HepG2 (cell line): ENCODE results near the gene WDR49. TPM values are rescaled to one million over a fixed set of nuclear protein-coding genes. Genes with fewer than 3 reads are reported as not detected.

ENCODE experiments used
- GATAD1 ChIP-seq: IDR thresholded peaks from 2 replicates; pipeline ENCODE4 v1.6.1; 2016; ENCODE audit warnings: missing genetic modification reagents, missing compliant biosample characterization
- ZSCAN30 ChIP-seq: sonication (generic); formaldehyde crosslinking; IDR thresholded peaks from 2 replicates; pipeline ENCODE4 v1.5.0; 2020; ENCODE audit warnings: mild to moderate bottlenecking, missing genetic modification reagents
- polyA plus RNA-seq, 8 experiments: library from polyadenylated mRNA; depleted of rRNA in 3 of 8; stranded (reverse) in 7 of 8; unstranded in 1 of 8; fragments of >200 nt; fragmentation: Illumina TruSeq in 4 of 8; extraction: Trizol in 4 of 8; gene quantifications; 2 replicates each; pipeline versions ENCODE4 v1.2.1 to v1.2.3, GENCODE V29; 2011 to 2016; ENCODE audit warnings: low read depth in 4 of 8, missing spikeins in 1 of 8, mixed read lengths in 1 of 8; ENCODE audit not compliant: insufficient read depth in 1 of 8
- total RNA-seq, 5 experiments: library from RNA; depleted of rRNA; stranded (reverse); fragments of >200 nt; fragmentation: Illumina TruSeq; extraction: Trizol; gene quantifications; 2 replicates each; pipeline ENCODE4 v1.2.3, GENCODE V29; 2016; ENCODE audit warnings: low read depth in 1 of 5
- TF ChIP-seq, protein P1 (sequence below): sonication (generic); formaldehyde crosslinking; IDR thresholded peaks from 2 replicates; pipeline ENCODE4 v1.5.0; 2020; ENCODE audit warnings: missing genetic modification reagents, mild to moderate bottlenecking, borderline replicate concordance
- TF ChIP-seq, protein P2 (sequence below): sonication (generic); formaldehyde crosslinking; IDR thresholded peaks from 2 replicates; pipeline ENCODE4 v1.5.1; 2020; ENCODE audit warnings: missing genetic modification reagents, mild to moderate bottlenecking, borderline replicate concordance
- TF ChIP-seq, protein P3 (sequence below): sonication (generic); formaldehyde crosslinking; IDR thresholded peaks from 2 replicates; pipeline ENCODE4 v1.8.1; 2022; ENCODE audit warnings: low read depth, mild to moderate bottlenecking, missing genetic modification reagents
- TF ChIP-seq, protein P4 (sequence below): sonication (generic); formaldehyde crosslinking; IDR thresholded peaks from 2 replicates; pipeline ENCODE4 v1.4.0; 2020; ENCODE audit warnings: missing genetic modification reagents, borderline replicate concordance

Gene WDR49
- total and polyA plus RNA-seq, 2 of the 13 experiments (the other 11 are each of a cell fraction or from before 2014, with no cell fraction given) = 0.04 TPM; not detected in 1

DNA sequence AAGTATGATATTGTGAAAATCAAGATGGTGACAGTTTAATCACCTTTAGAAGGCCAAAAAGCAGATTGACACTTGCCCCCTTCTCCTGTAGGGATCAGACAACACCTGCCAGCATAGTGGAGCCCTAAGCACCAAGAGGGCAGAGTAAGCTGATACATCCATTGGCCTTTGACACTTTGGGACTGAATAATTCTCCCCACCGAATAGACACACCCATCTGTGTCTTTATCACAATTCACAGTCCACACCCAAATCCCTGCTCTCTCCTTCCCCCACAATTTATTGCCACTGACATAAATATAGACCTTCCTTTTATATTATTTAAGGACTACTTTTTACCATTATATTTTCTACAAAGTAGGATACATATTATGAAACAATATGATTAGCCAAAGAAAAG, 3.1 kb upstream of the WDR49 start (continued):
- TF ChIP-seq, protein P1, sequence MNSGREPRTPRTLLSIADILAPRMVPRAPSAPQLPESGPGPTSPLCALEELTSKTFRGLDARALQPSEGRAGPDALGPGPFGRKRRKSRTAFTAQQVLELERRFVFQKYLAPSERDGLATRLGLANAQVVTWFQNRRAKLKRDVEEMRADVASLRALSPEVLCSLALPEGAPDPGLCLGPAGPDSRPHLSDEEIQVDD = no peak
- TF ChIP-seq, protein P2, sequence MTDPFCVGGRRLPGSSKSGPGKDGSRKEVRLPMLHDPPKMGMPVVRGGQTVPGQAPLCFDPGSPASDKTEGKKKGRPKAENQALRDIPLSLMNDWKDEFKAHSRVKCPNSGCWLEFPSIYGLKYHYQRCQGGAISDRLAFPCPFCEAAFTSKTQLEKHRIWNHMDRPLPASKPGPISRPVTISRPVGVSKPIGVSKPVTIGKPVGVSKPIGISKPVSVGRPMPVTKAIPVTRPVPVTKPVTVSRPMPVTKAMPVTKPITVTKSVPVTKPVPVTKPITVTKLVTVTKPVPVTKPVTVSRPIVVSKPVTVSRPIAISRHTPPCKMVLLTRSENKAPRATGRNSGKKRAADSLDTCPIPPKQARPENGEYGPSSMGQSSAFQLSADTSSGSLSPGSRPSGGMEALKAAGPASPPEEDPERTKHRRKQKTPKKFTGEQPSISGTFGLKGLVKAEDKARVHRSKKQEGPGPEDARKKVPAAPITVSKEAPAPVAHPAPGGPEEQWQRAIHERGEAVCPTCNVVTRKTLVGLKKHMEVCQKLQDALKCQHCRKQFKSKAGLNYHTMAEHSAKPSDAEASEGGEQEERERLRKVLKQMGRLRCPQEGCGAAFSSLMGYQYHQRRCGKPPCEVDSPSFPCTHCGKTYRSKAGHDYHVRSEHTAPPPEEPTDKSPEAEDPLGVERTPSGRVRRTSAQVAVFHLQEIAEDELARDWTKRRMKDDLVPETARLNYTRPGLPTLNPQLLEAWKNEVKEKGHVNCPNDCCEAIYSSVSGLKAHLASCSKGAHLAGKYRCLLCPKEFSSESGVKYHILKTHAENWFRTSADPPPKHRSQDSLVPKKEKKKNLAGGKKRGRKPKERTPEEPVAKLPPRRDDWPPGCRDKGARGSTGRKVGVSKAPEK (CRISPR knock-in tag) = no peak
- TF ChIP-seq, protein P3, sequence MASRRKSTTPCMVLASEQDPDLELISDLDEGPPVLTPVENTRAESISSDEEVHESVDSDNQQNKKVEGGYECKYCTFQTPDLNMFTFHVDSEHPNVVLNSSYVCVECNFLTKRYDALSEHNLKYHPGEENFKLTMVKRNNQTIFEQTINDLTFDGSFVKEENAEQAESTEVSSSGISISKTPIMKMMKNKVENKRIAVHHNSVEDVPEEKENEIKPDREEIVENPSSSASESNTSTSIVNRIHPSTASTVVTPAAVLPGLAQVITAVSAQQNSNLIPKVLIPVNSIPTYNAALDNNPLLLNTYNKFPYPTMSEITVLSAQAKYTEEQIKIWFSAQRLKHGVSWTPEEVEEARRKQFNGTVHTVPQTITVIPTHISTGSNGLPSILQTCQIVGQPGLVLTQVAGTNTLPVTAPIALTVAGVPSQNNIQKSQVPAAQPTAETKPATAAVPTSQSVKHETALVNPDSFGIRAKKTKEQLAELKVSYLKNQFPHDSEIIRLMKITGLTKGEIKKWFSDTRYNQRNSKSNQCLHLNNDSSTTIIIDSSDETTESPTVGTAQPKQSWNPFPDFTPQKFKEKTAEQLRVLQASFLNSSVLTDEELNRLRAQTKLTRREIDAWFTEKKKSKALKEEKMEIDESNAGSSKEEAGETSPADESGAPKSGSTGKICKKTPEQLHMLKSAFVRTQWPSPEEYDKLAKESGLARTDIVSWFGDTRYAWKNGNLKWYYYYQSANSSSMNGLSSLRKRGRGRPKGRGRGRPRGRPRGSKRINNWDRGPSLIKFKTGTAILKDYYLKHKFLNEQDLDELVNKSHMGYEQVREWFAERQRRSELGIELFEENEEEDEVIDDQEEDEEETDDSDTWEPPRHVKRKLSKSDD (CRISPR knock-in tag) = no peak
- TF ChIP-seq GATAD1 (CRISPR knock-in tag) = no peak
- no peak for TF ChIP-seq ZSCAN30
- TF ChIP-seq, protein P4, sequence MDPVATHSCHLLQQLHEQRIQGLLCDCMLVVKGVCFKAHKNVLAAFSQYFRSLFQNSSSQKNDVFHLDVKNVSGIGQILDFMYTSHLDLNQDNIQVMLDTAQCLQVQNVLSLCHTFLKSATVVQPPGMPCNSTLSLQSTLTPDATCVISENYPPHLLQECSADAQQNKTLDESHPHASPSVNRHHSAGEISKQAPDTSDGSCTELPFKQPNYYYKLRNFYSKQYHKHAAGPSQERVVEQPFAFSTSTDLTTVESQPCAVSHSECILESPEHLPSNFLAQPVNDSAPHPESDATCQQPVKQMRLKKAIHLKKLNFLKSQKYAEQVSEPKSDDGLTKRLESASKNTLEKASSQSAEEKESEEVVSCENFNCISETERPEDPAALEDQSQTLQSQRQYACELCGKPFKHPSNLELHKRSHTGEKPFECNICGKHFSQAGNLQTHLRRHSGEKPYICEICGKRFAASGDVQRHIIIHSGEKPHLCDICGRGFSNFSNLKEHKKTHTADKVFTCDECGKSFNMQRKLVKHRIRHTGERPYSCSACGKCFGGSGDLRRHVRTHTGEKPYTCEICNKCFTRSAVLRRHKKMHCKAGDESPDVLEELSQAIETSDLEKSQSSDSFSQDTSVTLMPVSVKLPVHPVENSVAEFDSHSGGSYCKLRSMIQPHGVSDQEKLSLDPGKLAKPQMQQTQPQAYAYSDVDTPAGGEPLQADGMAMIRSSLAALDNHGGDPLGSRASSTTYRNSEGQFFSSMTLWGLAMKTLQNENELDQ (CRISPR knock-in tag) = no peak
